HepG2 (cell line): ENCODE results near the gene CD300A. TPM values are rescaled to one million over a fixed set of nuclear protein-coding genes. Genes with fewer than 3 reads are reported as not detected.

Source experiments
- BHLHE40 ChIP-seq: IDR thresholded peaks from 2 replicates; pipeline ENCODE4 v1.6.1; 2011; ENCODE audit warnings: low read length, improper control_type of control experiment
- DMAP1 ChIP-seq: IDR thresholded peaks from 2 replicates; pipeline ENCODE4 v1.6.1; 2016
- FIP1L1 ChIP-seq: fragments of 200-400 bp; formaldehyde crosslinking; IDR thresholded peaks from 2 replicates; pipeline ENCODE4 v1.6.1; 2018; ENCODE audit warnings: low read depth, mild to moderate bottlenecking, low read length, moderate library complexity, borderline replicate concordance; ENCODE audit not compliant: insufficient read depth
- GATA4 ChIP-seq: sonication (generic); IDR thresholded peaks from 2 replicates; pipeline ENCODE4 v1.6.1; 2016; ENCODE audit warnings: antibody characterized with exemption, low read depth, borderline replicate concordance
- JUNB ChIP-seq: sonication (generic); formaldehyde crosslinking; IDR thresholded peaks from 2 replicates; pipeline ENCODE4 v1.8.0; 2022; ENCODE audit warnings: missing genetic modification reagents, mild to moderate bottlenecking, borderline replicate concordance
- MEF2D ChIP-seq: sonication (generic); formaldehyde crosslinking; IDR thresholded peaks from 2 replicates; pipeline ENCODE4 v1.5.1; 2020; ENCODE audit warnings: mild to moderate bottlenecking, missing genetic modification reagents
- MEIS1 ChIP-seq: sonication (generic); formaldehyde crosslinking; IDR thresholded peaks from 2 replicates; pipeline ENCODE4 v1.9.0; 2021; ENCODE audit warnings: mild to moderate bottlenecking, missing genetic modification reagents, moderate library complexity, borderline replicate concordance
- MEIS2 ChIP-seq: sonication (generic); formaldehyde crosslinking; IDR thresholded peaks from 2 replicates; pipeline ENCODE4 v1.9.0; 2021; ENCODE audit warnings: mild to moderate bottlenecking, missing genetic modification reagents
- MTF1 ChIP-seq: sonication (generic); formaldehyde crosslinking; IDR thresholded peaks from 2 replicates; pipeline ENCODE4 v1.5.0; 2020; ENCODE audit warnings: missing genetic modification reagents
- MTF2 ChIP-seq: sonication (generic); formaldehyde crosslinking; IDR thresholded peaks from 2 replicates; pipeline ENCODE4 v1.5.0; 2020; ENCODE audit warnings: missing genetic modification reagents, borderline replicate concordance
- NBN ChIP-seq: fragments of 450-650 bp; conservative IDR thresholded peaks from 2 replicates; pipeline ENCODE4 v1.6.1; 2017
- NCOR1 ChIP-seq: fragments of 200-600 bp; sonication (generic); IDR thresholded peaks from 2 replicates; pipeline ENCODE4 v1.7.0; 2017; ENCODE audit warnings: antibody characterized with exemption, low read length, borderline replicate concordance
- NR2F6 ChIP-seq, 2 experiments: IDR thresholded peaks; 2 replicates each; pipeline ENCODE4 v1.6.1; 2016; ENCODE audit warnings: antibody characterized with exemption in 1 of 2, mild to moderate bottlenecking in 1 of 2
- PLRG1 ChIP-seq: fragments of 450-650 bp; conservative IDR thresholded peaks from 2 replicates; pipeline ENCODE4 v1.6.1; 2016
- RNF2 ChIP-seq: fragments of 450-650 bp; conservative IDR thresholded peaks from 2 replicates; pipeline ENCODE4 v1.6.1; 2016; ENCODE audit warnings: low read depth
- SIX4 ChIP-seq: sonication (generic); formaldehyde crosslinking; IDR thresholded peaks from 2 replicates; pipeline ENCODE4 v1.4.0; 2020; ENCODE audit warnings: missing genetic modification reagents
- SOX6 ChIP-seq, 2 experiments: fragments of 450-650 bp in 1 of 2; sonication (generic) in 1 of 2; formaldehyde crosslinking in 1 of 2; IDR thresholded peaks; 2 replicates each; pipeline versions ENCODE4 v1.4.0 to v1.6.1; 2017 to 2020; ENCODE audit warnings: antibody characterized with exemption in 1 of 2, mild to moderate bottlenecking in 1 of 2, missing genetic modification reagents in 1 of 2
- TCF7L2 ChIP-seq: IDR thresholded peaks from 2 replicates; pipeline ENCODE4 v1.6.1; 2011; ENCODE audit warnings: mild to moderate bottlenecking, low read depth, low read length, moderate library complexity
- ZBTB7A ChIP-seq: sonication (generic); formaldehyde crosslinking; IDR thresholded peaks from 2 replicates; pipeline ENCODE4 v1.8.0; 2022; ENCODE audit warnings: mild to moderate bottlenecking, missing genetic modification reagents
- ZNF335 ChIP-seq: sonication (generic); formaldehyde crosslinking; IDR thresholded peaks from 2 replicates; pipeline ENCODE4 v1.4.0; 2020; ENCODE audit warnings: missing genetic modification reagents
- ZNF549 ChIP-seq: sonication (generic); formaldehyde crosslinking; IDR thresholded peaks from 2 replicates; pipeline ENCODE4 v1.5.0; 2020; ENCODE audit warnings: missing genetic modification reagents
- ZNF850 ChIP-seq: sonication (generic); formaldehyde crosslinking; conservative IDR thresholded peaks from 2 replicates; pipeline ENCODE4 v1.9.0; 2021; ENCODE audit warnings: mild to moderate bottlenecking, missing genetic modification reagents
- polyA plus RNA-seq, 8 experiments: library from polyadenylated mRNA; depleted of rRNA in 3 of 8; stranded (reverse) in 7 of 8; unstranded in 1 of 8; fragments of >200 nt; fragmentation: Illumina TruSeq in 4 of 8; extraction: Trizol in 4 of 8; gene quantifications; 2 replicates each; pipeline versions ENCODE4 v1.2.1 to v1.2.3, GENCODE V29; 2011 to 2016; ENCODE audit warnings: low read depth in 4 of 8, missing spikeins in 1 of 8, mixed read lengths in 1 of 8; ENCODE audit not compliant: insufficient read depth in 1 of 8
- total RNA-seq, 5 experiments: library from RNA; depleted of rRNA; stranded (reverse); fragments of >200 nt; fragmentation: Illumina TruSeq; extraction: Trizol; gene quantifications; 2 replicates each; pipeline ENCODE4 v1.2.3, GENCODE V29; 2016; ENCODE audit warnings: low read depth in 1 of 5
- TF ChIP-seq, protein P1 (sequence below): IDR thresholded peaks from 2 replicates; pipeline ENCODE4 v1.6.1; 2016
- TF ChIP-seq, protein P2 (sequence below): sonication (generic); IDR thresholded peaks from 2 replicates; pipeline ENCODE4 v1.6.1; 2016; ENCODE audit warnings: low read depth, borderline replicate concordance
- TF ChIP-seq, protein P3 (sequence below): sonication (generic); formaldehyde crosslinking; IDR thresholded peaks from 2 replicates; pipeline ENCODE4 v1.4.0; 2020; ENCODE audit warnings: mild to moderate bottlenecking, low read depth, missing genetic modification reagents
- TF ChIP-seq, protein P4 (sequence below): sonication (generic); formaldehyde crosslinking; IDR thresholded peaks from 2 replicates; pipeline ENCODE4 v1.8.1; 2022; ENCODE audit warnings: mild to moderate bottlenecking, missing genetic modification reagents

Gene CD300A
- total and polyA plus RNA-seq, 2 of the 13 experiments (the other 11 are each of a cell fraction or from before 2014, with no cell fraction given), result not detected

DNA sequence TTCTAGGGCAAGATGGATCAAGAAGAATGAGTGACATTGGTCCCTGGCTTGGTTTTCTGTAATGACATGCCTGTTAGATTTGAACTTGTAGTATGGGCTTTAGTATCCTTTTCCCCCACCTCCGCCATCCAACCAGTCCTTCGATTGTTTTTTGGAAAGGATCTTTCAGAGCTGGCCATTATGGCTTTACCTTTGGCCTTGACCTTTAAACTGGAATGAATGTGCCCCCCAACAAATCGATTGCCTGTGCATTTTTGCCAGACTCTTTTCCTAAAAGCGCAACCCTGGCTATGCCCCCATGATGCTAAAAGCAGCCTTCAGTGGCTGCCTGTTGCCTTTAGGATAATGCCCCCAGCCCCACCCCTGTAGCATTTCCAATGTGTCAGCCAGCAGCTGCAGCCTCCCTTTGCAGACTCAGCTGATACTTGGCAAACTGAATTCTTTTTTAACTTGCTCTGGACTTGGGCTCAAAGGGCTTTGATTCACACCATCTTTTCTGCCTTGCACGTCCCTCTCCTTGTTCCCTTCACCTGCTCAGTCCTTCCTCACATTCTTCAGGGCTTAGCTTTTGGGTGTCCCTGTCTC, 30.6 kb upstream of the CD300A start (continued):
- TF ChIP-seq NCOR1 (peak; percentile 89), ZBTB7A (CRISPR knock-in tag) (0 out of 2 replicates have a peak, but pooled peaks have one; percentile 72), SOX6 (IDR thresholded peaks at IDR 0.05) (no peak), SOX6 (CRISPR knock-in tag; IDR thresholded peaks at IDR 0.05) (peak; percentile 75), NR2F6 (IDR thresholded peaks at IDR 0.05) (peak; percentile 86), NR2F6 (CRISPR knock-in tag; IDR thresholded peaks at IDR 0.05) (peak; percentile 82; the same call in 1 of the 2 replicates), FIP1L1 (no peak), MEIS2 (CRISPR knock-in tag) (no peak), GATA4 (no peak), MEIS1 (no peak), MEF2D (CRISPR knock-in tag) (no peak), DMAP1 (CRISPR knock-in tag) (no peak; the same call in 1 of the 2 replicates), MTF1 (no peak), TCF7L2 (no peak), BHLHE40 (no peak), SIX4 (CRISPR knock-in tag) (no peak), MTF2 (CRISPR knock-in tag) (no peak), ZNF850 (CRISPR knock-in tag) (no peak), ZNF335 (CRISPR knock-in tag) (no peak), PLRG1 (no peak), JUNB (CRISPR knock-in tag) (no peak), RNF2 (no peak), ZNF549 (no peak), NBN (no peak)
- TF ChIP-seq, protein P1, sequence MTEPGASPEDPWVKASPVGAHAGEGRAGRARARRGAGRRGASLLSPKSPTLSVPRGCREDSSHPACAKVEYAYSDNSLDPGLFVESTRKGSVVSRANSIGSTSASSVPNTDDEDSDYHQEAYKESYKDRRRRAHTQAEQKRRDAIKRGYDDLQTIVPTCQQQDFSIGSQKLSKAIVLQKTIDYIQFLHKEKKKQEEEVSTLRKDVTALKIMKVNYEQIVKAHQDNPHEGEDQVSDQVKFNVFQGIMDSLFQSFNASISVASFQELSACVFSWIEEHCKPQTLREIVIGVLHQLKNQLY (CRISPR knock-in tag), result no peak
- TF ChIP-seq, protein P2, sequence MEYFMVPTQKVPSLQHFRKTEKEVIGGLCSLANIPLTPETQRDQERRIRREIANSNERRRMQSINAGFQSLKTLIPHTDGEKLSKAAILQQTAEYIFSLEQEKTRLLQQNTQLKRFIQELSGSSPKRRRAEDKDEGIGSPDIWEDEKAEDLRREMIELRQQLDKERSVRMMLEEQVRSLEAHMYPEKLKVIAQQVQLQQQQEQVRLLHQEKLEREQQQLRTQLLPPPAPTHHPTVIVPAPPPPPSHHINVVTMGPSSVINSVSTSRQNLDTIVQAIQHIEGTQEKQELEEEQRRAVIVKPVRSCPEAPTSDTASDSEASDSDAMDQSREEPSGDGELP, result peak; percentile 86; the same call in 1 of the 2 replicates
- TF ChIP-seq, protein P3, sequence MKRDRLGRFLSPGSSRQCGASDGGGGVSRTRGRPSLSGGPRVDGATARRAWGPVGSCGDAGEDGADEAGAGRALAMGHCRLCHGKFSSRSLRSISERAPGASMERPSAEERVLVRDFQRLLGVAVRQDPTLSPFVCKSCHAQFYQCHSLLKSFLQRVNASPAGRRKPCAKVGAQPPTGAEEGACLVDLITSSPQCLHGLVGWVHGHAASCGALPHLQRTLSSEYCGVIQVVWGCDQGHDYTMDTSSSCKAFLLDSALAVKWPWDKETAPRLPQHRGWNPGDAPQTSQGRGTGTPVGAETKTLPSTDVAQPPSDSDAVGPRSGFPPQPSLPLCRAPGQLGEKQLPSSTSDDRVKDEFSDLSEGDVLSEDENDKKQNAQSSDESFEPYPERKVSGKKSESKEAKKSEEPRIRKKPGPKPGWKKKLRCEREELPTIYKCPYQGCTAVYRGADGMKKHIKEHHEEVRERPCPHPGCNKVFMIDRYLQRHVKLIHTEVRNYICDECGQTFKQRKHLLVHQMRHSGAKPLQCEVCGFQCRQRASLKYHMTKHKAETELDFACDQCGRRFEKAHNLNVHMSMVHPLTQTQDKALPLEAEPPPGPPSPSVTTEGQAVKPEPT (CRISPR knock-in tag), result no peak
- TF ChIP-seq, protein P4, sequence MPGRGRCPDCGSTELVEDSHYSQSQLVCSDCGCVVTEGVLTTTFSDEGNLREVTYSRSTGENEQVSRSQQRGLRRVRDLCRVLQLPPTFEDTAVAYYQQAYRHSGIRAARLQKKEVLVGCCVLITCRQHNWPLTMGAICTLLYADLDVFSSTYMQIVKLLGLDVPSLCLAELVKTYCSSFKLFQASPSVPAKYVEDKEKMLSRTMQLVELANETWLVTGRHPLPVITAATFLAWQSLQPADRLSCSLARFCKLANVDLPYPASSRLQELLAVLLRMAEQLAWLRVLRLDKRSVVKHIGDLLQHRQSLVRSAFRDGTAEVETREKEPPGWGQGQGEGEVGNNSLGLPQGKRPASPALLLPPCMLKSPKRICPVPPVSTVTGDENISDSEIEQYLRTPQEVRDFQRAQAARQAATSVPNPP (CRISPR knock-in tag), result no peak
